Stimulated activated naive B cell treated with anti-CD40 and anti-IgM and Interleukin-4, amounts not matched to agents 10 μg/mL and 1 μg/mL and 100 μg/mL, for 72 hours (primary cell): Measurements from ENCODE around the gene QRFPR.
A peak's percentile ranks its signal among the peaks of the same experiment; 100 is the strongest.
"Not testable (repeated sequence)": the region's sequence is repeated elsewhere in the genome, so short reads cannot be mapped to it uniquely, and the experiment has no call there.

Experiments used
- ATAC-seq, 2 donors: fragments of 150-1000 bp; cut with Tn5 transposase; replicated peaks; 2 replicates each; pipeline ENCODE4 v1.10.0; 2021; ENCODE audit warnings: moderate library complexity in 1 of 2
- DNase-seq: peaks from one replicate; pipeline ENCODE4 v3.0.0; 2021
- H3K27ac Mint-ChIP-seq: one replicate; pipeline ENCODE4 v1.8.0; 2022; ENCODE audit warnings: mild to moderate bottlenecking, mixed read lengths
- H3K27me3 Mint-ChIP-seq, 2 donors: one replicate each; pipeline ENCODE4 v1.8.0; 2022; ENCODE audit warnings: mixed read lengths in 2 of 2
- H3K36me3 Mint-ChIP-seq, 2 donors: one replicate each; pipeline ENCODE4 v1.8.0; 2022; ENCODE audit warnings: mixed read lengths in 2 of 2, mild to moderate bottlenecking in 1 of 2
- H3K4me1 Mint-ChIP-seq, 2 donors: one replicate each; pipeline ENCODE4 v1.8.0; 2022; ENCODE audit warnings: mixed read lengths in 2 of 2, mild to moderate bottlenecking in 1 of 2
- H3K4me3 Mint-ChIP-seq, 2 donors: one replicate each; pipeline ENCODE4 v1.8.0; 2022; ENCODE audit warnings: mild to moderate bottlenecking in 2 of 2, mixed read lengths in 2 of 2, moderate library complexity in 1 of 2
- H3K9me3 Mint-ChIP-seq, 2 donors: one replicate each; pipeline ENCODE4 v1.8.0; 2022; ENCODE audit warnings: mixed read lengths in 2 of 2, mild to moderate bottlenecking in 1 of 2

Gene QRFPR

GRCh38 chr4:121321466-121321865, 59.4 kb downstream of the QRFPR start:
- Mint-ChIP-seq H3K4me1 (no peaks in the 10 kb centered on the region), H3K27ac (no peak overlapping the region), H3K36me3 (no peaks in the 10 kb centered on the region), H3K9me3 (peaks cover 4 to 7% of the 10 kb centered on the region in 2 donors), H3K4me3 (no peak overlapping the region), H3K27me3 (no peaks in the 10 kb centered on the region)
- DNase-seq (no peak), ATAC-seq (no peak)

GRCh38 chr4:121316091-121316490, 64.7 kb downstream of the QRFPR start:
- Mint-ChIP-seq H3K27me3 (no peaks in the 10 kb centered on the region), H3K27ac (no peak overlapping the region), H3K4me1 (no peaks in the 10 kb centered on the region), H3K4me3 (no peak overlapping the region), H3K9me3 (peaks cover 4 to 7% of the 10 kb centered on the region in 2 donors), H3K36me3 (no peaks in the 10 kb centered on the region)
- DNase-seq (no peak), ATAC-seq (no peak)

GRCh38 chr4:121313430-121313829, 67.4 kb downstream of the QRFPR start:
- not testable (repeated sequence) for H3K27ac Mint-ChIP-seq, H3K36me3 Mint-ChIP-seq, DNase-seq, ATAC-seq, H3K4me1 Mint-ChIP-seq, H3K27me3 Mint-ChIP-seq, H3K9me3 Mint-ChIP-seq, H3K4me3 Mint-ChIP-seq

- Mint-ChIP-seq H3K27me3 (no peaks in the 10 kb centered on the region), H3K4me3 (no peak overlapping the region), H3K27ac (no peak overlapping the region), H3K9me3 (peaks cover 0 to 2% of the 10 kb centered on the region in 2 donors), H3K36me3 (no peaks in the 10 kb centered on the region), H3K4me1 (peaks cover 5 to 8% of the 10 kb centered on the region in 2 donors)
- DNase-seq = no peak
- no peak for ATAC-seq
These were observed 72.0 kb downstream of the QRFPR start for GRCh38 chr4:121308828-121309227.

- no peaks in the 10 kb centered on the region for H3K27me3 Mint-ChIP-seq
- no peaks in the 10 kb centered on the region for H3K36me3 Mint-ChIP-seq
- H3K9me3 Mint-ChIP-seq = peaks cover 0 to 2% of the 10 kb centered on the region in 2 donors
- H3K4me1 Mint-ChIP-seq = peaks cover 5 to 8% of the 10 kb centered on the region in 2 donors
- no peak overlapping the region for H3K27ac Mint-ChIP-seq
- no peak overlapping the region for H3K4me3 Mint-ChIP-seq
- DNase-seq (no peak), ATAC-seq (no peak)
These were observed 72.5 kb downstream of the QRFPR start for GRCh38 chr4:121308328-121308663.

GRCh38 chr4:121307445-121308327, 73.1 kb downstream of the QRFPR start:
- Mint-ChIP-seq H3K27ac (peak overlapping the region; percentile 47), H3K36me3 (no peaks in the 10 kb centered on the region), H3K27me3 (no peaks in the 10 kb centered on the region), H3K4me1 (peaks cover 5 to 8% of the 10 kb centered on the region in 2 donors), H3K9me3 (peaks cover 0 to 2% of the 10 kb centered on the region in 2 donors), H3K4me3 (no peak overlapping the region)
- ATAC-seq (peak; percentile 67 to 73), DNase-seq (no peak)

- Mint-ChIP-seq H3K4me1 (peaks cover 5 to 8% of the 10 kb centered on the region in 2 donors), H3K9me3 (peaks cover 0 to 2% of the 10 kb centered on the region in 2 donors), H3K27me3 (no peaks in the 10 kb centered on the region), H3K27ac (peak overlapping the region; percentile 47), H3K36me3 (no peaks in the 10 kb centered on the region), H3K4me3 (no peak overlapping the region)
- ATAC-seq (no peak), DNase-seq (no peak)
These were observed 73.9 kb downstream of the QRFPR start for GRCh38 chr4:121306931-121307330.

- ATAC-seq = no peak
- H3K9me3 Mint-ChIP-seq = peaks cover 0 to 2% of the 10 kb centered on the region in 2 donors
- H3K36me3 Mint-ChIP-seq = no peaks in the 10 kb centered on the region
- DNase-seq = no peak
- no peak overlapping the region for H3K4me3 Mint-ChIP-seq
- H3K4me1 Mint-ChIP-seq = peaks cover 5 to 8% of the 10 kb centered on the region in 2 donors
- no peaks in the 10 kb centered on the region for H3K27me3 Mint-ChIP-seq
- no peak overlapping the region for H3K27ac Mint-ChIP-seq
These were observed 75.9 kb downstream of the QRFPR start for GRCh38 chr4:121304893-121305292.

- H3K4me1 Mint-ChIP-seq = no peaks in the 10 kb centered on the region
- H3K9me3 Mint-ChIP-seq = no peaks in the 10 kb centered on the region
- no peaks in the 10 kb centered on the region for H3K36me3 Mint-ChIP-seq
- DNase-seq (no peak), ATAC-seq (no peak)
- H3K27me3 Mint-ChIP-seq = no peaks in the 10 kb centered on the region
- no peak overlapping the region for H3K27ac Mint-ChIP-seq
- no peak overlapping the region for H3K4me3 Mint-ChIP-seq
These were observed 81.5 kb downstream of the QRFPR start for GRCh38 chr4:121299367-121299766.

- Mint-ChIP-seq H3K27ac (no peak overlapping the region), H3K27me3 (peaks cover 0 to 6% of the 10 kb centered on the region in 2 donors), H3K4me1 (no peaks in the 10 kb centered on the region), H3K36me3 (no peaks in the 10 kb centered on the region), H3K9me3 (peaks cover 0 to 6% of the 10 kb centered on the region in 2 donors), H3K4me3 (no peak overlapping the region)
- DNase-seq (no peak), ATAC-seq (no peak)
These were observed 97.5 kb downstream of the QRFPR start for GRCh38 chr4:121283319-121283718.

- H3K4me3 Mint-ChIP-seq = no peak overlapping the region
- no peak for ATAC-seq
- H3K27me3 Mint-ChIP-seq = peaks cover 8 to 10% of the 10 kb centered on the region in 2 donors
- DNase-seq = no peak
- H3K4me1 Mint-ChIP-seq = no peaks in the 10 kb centered on the region
- H3K9me3 Mint-ChIP-seq = peaks cover 0 to 3% of the 10 kb centered on the region in 2 donors
- no peak overlapping the region for H3K27ac Mint-ChIP-seq
- H3K36me3 Mint-ChIP-seq = no peaks in the 10 kb centered on the region
These were observed 100.4 kb downstream of the QRFPR start for GRCh38 chr4:121280425-121280824.

GRCh38 chr4:121278811-121279368, 101.9 kb downstream of the QRFPR start:
- Mint-ChIP-seq H3K27me3 (peaks cover 5 to 16% of the 10 kb centered on the region in 2 donors), H3K36me3 (no peaks in the 10 kb centered on the region), H3K4me1 (no peaks in the 10 kb centered on the region), H3K4me3 (no peak overlapping the region), H3K27ac (peak overlapping the region; percentile 51), H3K9me3 (no peaks in the 10 kb centered on the region)
- DNase-seq (peak; percentile 4), ATAC-seq (peak; percentile 74 to 83)
